ENCODE results near the gene SHKBP1.
A peak's percentile ranks its signal among the peaks of the same experiment; 100 is the strongest.

GRCh38 chr19:40529093-40529954 lies 47.3 kb upstream of the SHKBP1 start:
- TF ChIP-seq EZH2 (IDR thresholded peaks at IDR 0.05; ENCODE audit: borderline replicate concordance, insufficient read depth, low read depth, low read length, poor library complexity, severe bottlenecking) (no peak), CTCF (IDR thresholded peaks at IDR 0.05) (peak; percentile 91)
